Femur (tissue), 1 donor: Measurements from ENCODE around the gene MPC1.
"Not testable (repeated sequence)": the region's sequence is repeated elsewhere in the genome, so short reads cannot be mapped to it uniquely, and the experiment has no call there.

Experiments
- DNase-seq: peaks from one replicate; pipeline ENCODE4 v3.0.0-alpha.2; 2017

Gene MPC1

GRCh38 chr6:166405386-166405785 lies 22.6 kb upstream of the MPC1 start:
- no peak for DNase-seq

- DNase-seq: no peak
These were observed 20.0 kb upstream of the MPC1 start for GRCh38 chr6:166402582-166403277.

GRCh38 chr6:166400649-166401250 lies 18.0 kb upstream of the MPC1 start:
- peak; percentile 71 for DNase-seq

DNA sequence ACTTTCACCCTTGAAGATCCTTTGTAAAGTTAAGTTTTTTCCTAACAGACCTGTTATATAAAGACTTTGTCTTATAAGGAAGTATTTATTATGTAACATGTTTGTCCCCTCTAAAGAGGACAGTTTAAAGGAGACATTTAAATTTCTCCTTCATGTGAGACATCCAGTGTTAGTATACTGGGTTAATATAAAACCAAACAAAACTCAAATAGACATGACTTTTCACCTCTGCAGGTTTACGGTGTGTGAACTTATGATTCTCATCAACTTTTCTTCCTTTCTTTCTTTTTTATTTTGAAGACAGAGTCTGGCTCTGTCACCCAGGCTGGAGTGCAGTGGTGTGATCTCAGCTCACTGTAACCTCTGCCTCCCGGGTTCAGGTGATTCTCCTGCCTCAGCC lies 17.4 kb upstream of the MPC1 start:
- no peak for DNase-seq

GRCh38 chr6:166398348-166398747 lies 15.6 kb upstream of the MPC1 start:
- no peak for DNase-seq

DNA sequence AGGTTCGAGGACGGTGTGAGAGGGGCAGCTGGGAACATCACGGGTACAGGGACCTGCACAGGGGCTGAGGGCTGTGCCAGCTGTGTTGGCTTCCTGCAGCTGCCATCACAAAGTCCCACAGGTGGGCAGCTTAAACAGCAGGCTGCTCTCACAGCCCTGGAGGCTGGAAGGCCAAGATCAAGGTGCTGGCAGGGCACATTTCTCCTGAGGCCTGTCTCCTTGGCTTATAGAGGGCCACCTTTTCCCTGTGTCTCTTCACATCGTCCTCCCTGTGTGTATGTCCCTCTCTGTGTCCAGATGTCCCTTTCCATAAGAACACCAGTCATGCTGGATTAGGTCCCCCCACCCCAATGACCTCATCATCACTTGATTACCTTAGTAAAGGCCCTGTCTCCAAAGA lies 15.1 kb upstream of the MPC1 start:
- DNase-seq: no peak

DNA sequence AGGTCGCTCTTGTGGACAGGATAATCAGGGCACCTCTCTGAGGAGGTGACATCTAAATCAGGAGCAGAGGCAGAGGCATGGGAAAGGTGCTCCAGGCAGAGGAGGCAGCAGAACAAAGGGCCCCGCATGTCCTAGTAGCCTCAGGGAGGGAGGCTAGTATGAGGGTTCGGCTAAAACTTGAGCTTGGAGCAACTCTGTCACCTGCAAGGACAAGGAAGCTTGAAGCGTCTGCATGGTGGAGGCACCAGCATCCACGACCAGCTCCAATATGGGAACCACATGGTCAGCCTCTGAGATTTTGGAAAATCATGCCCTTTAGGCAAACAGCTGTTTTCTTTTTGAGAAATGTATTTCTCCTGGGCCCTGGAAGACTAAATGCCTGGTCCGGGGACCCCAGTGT lies 13.0 kb upstream of the MPC1 start:
- no peak for DNase-seq

DNA sequence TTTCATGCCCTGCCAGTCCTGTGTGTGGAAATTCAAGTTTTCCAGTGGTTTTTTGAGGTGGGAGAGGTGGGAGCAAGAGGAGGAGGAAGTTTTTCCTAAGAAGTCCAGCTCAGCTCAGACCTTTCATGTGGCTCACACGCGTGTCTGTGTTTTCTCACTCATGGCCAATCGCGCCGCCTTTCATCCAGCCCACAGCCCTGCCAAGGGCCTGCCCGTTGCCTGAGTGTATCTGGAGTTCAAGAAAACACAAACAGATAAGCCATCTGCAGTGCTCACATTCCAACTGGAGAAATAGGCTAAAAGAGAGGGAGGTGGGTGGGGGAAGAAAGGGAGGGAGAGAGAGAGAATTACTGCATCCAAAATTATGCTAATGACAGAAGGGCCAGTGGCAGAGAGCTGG lies 12.6 kb upstream of the MPC1 start:
- no peak for DNase-seq

DNA sequence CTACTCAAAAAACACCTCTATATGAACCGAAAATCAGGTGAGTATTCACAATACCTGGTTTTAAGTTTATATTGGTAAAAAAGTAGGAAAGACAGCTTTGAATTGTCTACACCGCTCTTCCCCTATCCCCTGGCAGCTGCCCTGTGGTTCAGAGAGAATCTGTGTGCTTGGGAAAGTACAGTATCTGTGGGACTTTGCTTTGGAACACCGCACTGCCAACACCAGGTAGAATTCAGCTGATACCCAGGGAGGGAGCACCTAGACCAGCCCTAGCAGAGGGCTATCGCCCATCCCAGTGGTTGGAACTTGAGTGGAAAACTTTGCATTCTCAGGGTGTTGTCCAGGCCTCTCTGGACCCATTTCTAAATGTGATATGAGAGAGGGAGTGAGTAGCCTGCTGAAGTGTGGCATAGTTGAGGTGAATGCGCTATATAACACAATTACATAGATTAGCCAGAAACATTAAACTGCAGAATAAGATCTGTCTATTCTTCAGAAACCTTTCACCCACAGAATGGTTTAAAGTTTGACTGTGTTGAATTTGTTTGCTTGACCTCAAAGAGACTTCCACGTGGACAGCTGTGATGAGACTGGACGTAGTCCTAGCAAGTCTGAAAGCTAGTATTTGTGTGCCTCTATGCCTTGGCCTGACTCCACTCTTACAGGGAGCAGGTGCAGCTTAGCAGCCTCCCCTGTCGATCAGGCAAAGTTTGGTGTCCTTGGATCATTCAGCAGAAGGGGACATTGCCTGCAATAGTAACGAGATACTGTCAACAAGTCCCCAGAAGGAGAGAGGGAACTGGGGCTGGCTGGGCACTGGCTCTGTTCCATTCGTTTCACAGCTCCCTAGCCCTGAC lies 11.5 kb upstream of the MPC1 start:
- DNase-seq: peak; percentile 46

GRCh38 chr6:166393535-166393823 lies 10.7 kb upstream of the MPC1 start:
- DNase-seq: no peak

DNA sequence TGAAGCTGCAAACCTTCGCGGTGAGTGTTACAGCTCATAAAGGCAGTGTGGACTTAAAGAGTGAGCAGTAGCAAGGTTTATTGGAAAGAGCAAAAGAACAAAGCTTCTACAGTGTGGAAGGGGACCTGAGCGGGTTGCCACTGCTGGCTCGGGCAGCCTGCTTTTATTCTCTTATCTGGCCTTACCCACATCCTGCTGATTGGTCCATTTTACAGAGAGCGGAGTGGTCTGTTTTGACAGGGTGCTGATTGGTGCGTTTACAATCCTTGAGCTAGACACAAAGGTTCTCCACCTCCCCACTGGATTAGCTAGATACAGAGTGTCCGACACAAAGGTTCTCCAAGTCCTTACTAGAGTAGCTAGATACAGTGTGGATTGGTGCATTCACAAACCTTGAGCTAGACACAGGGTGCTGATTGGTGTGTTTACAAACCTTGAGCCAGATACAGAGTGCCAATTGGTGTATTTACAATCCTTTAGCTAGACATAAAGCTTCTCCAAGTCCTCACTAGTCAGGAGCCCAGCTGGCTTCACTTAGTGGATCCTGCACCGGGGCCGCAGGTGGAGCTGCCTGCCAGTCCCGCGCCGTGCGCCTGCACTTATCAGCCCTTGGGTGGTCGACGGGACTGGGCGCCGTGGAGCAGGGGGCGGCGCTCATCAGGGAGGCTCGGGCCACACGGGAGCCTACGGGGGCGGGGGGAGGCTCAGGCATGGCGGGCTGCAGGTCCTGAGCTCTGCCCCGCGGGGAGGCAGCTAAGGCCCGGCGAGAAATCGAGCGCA lies 10.2 kb upstream of the MPC1 start:
- DNase-seq: not testable (repeated sequence)

DNA sequence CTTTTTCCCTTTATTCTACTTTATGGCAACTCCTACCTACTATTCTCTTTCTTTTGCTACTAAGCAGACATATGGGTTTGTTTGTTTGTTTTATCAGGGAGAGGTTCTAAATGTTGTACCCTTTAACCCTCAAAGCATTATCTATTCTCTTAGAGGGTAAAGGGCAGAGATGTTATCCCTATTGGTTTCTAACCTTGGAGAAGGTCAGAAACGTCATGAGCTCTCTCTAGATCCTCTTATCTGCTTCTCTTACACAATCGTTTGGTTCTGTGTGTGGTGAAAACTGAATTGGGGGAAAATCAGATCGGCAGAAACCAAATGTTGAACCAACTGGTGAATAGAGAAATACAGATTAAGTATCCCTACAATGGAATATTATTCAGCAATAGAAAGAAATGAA lies 6.4 kb upstream of the MPC1 start:
- no peak for DNase-seq

DNA sequence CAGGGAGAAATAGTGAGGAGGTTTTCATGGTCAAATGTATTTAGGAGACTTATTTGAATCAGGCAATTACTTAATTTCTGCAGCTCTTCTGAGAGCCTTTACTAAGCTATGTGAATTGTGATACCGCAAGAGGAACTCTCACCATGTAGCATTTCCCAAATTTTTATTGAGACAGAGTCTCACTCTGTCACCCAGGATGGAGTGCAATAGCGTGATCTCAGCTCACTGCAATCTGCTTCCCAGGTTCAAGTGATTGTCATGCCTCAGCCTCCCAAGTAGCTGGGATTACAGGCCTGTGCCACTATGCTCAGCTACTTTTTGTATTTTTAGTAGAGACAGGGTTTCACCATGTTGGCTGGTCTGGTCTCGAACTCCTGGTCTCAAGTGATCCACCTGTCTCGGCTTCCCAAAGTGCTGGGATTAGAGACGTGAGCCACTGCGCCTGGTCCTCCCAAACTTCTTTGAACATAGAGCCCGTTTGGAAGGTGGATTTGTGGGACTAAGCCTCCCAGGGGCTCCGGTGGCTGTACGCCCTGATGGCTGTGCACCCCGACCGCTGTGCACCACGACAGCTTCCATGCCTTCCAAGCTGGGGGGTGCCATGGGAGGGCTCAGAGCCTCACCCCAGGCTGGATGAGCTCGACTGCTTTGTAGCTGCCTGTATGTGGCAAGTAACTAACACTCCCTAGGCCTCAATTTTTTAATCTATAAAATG lies 5.7 kb upstream of the MPC1 start:
- DNase-seq: no peak

DNA sequence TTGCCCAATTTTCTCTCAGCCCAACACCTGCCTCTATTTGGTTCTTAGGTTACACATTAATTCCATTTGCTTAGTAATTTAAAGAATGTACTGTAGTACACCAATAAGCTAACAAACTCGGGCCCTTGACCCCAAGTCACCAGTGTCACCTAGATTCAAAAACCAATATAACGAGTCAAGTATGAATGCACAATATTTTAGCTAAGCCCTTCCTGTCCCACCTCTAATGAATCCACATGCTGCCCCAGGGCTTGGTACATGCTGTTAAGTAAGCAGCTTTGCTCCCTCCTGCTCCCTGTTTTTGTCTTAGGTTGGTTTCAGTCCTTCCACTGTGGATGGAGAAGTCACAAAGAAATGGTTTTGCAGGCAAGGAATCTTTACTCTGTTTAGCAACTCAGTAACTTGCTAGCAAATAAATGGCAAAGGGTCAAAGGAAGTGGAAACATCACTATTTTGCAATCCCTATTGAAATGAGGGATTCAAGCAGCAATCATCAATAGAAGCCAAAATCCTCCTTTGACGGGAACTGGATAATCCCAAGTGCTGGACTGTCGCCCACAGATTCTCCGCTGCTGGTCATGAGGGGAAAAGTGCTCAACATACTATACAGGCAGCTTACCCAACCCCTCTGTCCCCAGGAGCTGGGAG lies 5.0 kb upstream of the MPC1 start:
- DNase-seq: no peak

DNA sequence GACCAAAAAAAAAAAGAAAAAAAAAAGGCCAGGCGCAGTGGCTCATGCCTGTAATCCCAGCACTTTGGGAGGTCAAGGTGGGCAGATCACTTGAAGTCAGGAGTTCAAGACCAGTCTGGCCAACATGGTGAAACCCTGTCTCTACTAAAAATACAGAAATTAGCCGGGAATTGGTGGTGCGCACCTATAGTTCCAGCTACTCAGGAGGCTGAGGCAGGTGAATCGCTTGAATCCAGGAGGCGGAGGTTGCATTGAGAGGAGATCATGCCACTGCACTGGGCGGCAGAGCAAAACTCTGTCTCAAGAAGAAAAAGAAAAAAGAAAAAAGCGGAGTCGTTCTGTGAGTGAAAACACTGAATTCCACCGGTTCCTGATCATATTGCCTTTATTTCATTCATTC lies 4.4 kb upstream of the MPC1 start:
- not testable (repeated sequence) for DNase-seq

- no peak for DNase-seq
These were observed 3.4 kb upstream of the MPC1 start for GRCh38 chr6:166386111-166386510.

DNA sequence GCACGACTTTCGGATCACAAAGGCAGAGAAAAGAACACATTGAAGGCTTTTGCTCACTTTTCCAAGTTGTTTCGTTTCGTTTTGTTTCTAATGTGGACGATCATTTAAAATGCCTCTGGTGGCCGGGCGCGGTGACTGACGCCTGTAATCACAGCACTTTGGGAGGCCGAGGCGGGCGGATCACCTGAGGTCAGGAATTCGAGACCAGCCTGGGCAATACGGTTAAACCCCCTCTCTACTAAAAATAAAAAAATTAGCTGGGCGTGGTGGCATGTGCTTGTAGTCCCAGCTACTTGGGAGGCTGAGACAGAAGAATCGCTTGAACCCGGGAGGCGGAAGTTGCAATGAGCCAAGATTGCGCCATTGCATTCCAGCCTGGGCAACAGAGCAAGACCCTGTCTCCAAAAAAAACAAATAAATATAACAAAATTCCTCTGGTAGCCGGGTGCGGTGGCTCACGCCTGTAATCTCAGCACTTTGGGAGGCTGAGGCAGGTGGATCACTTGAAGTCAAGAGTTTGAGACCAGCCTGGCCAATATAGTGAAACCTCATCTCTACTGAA lies 1.1 kb upstream of the MPC1 start:
- DNase-seq: not testable (repeated sequence)

GRCh38 chr6:166382500-166382932 lies 224 bp downstream of the MPC1 start:
- DNase-seq: no peak

GRCh38 chr6:166381733-166382499 lies 824 bp downstream of the MPC1 start:
- DNase-seq: peak; percentile 74

GRCh38 chr6:166381381-166381732 lies 1.4 kb downstream of the MPC1 start:
- no peak for DNase-seq

DNA sequence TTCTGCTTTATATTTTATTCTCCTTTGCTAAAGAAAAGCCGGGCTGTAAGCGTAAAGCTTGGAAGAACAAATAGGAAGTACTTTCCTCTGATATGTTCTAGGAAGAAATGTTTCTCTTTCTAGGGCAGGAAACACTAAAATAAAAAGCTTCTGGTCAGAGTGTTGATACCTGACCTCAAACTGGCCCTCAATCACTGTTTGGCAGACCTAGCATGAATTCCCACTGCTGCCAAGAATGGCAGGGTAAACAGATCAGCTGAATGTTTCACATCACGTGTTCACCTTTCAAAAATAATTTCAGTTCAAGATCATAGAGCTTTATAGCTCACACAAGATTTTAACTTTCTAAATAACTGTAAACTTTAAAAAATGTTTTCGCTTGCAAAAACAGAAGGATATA lies 2.9 kb downstream of the MPC1 start:
- no peak for DNase-seq
